Keratinocyte (primary cell): ENCODE results near the gene CCT2. TPM values are rescaled to one million over a fixed set of nuclear protein-coding genes. Genes with fewer than 3 reads are reported as not detected.

Experiments used
- DNase-seq: peaks from one replicate; pipeline ENCODE4 v3.0.0-alpha.2; 2011; ENCODE audit warnings: low read depth, missing footprints, low spot score
- FAIRE-seq: peaks from 2 replicates; lab custom pipeline; 2011; peaks lifted over from hg19 to GRCh38; lab: Jason Lieb, UNC
- H2AFZ ChIP-seq: 2 replicates; pipeline ENCODE4 v1.6.0; 2012; ENCODE audit warnings: low read length, control low read depth, inconsistent platforms; ENCODE audit not compliant: control insufficient read depth
- H3K27ac ChIP-seq: 2 replicates; pipeline ENCODE4 v1.5.1; 2011; ENCODE audit warnings: low read length; ENCODE audit not compliant: control insufficient read depth, insufficient read depth
- H3K27me3 ChIP-seq: 3 replicates; pipeline ENCODE4 v1.6.0; 2011; ENCODE audit warnings: low read length; ENCODE audit not compliant: control insufficient read depth, insufficient read depth; ENCODE audit errors: extremely low read depth
- H3K36me3 ChIP-seq, 2 experiments: 2 replicates in 1 of 2; 3 replicates in 1 of 2; pipeline ENCODE4 v1.5.1; 2011; ENCODE audit warnings: low read length in 2 of 2, mild to moderate bottlenecking in 1 of 2; ENCODE audit not compliant: control insufficient read depth in 2 of 2, insufficient read depth in 2 of 2; ENCODE audit errors: extremely low read depth in 1 of 2
- H3K4me1 ChIP-seq: 3 replicates; pipeline ENCODE4 v1.5.1; 2011; ENCODE audit warnings: low read length; ENCODE audit not compliant: control insufficient read depth, insufficient read depth; ENCODE audit errors: extremely low read depth
- H3K4me2 ChIP-seq: 3 replicates; pipeline ENCODE4 v1.6.0; 2011; ENCODE audit warnings: low read depth, low read length; ENCODE audit not compliant: control insufficient read depth, insufficient read depth; ENCODE audit errors: extremely low read depth
- H3K4me3 ChIP-seq, 3 experiments: fragments of 200-600 bp in 1 of 3; sonication (generic) in 1 of 3; 2 replicates in 2 of 3; 3 replicates in 1 of 3; pipeline ENCODE4 v1.5.1; 2011 to 2016; ENCODE audit warnings: low read length in 3 of 3, mild to moderate bottlenecking in 3 of 3, control low read depth in 2 of 3, inconsistent platforms in 1 of 3, low read depth in 1 of 3, mixed read lengths in 1 of 3, mixed run types in 1 of 3, moderate library complexity in 1 of 3; ENCODE audit not compliant: control insufficient read depth in 2 of 3, insufficient read depth in 2 of 3; ENCODE audit errors: extremely low read depth in 1 of 3
- H3K79me2 ChIP-seq: 2 replicates; pipeline ENCODE4 v1.6.0; 2012; ENCODE audit warnings: low read length; ENCODE audit not compliant: control insufficient read depth, insufficient read depth
- H3K9ac ChIP-seq: 3 replicates; pipeline ENCODE4 v1.6.0; 2011; ENCODE audit warnings: low read length; ENCODE audit not compliant: control insufficient read depth, insufficient read depth; ENCODE audit errors: extremely low read depth
- H3K9me1 ChIP-seq: 3 replicates; pipeline ENCODE4 v1.6.0; 2011; ENCODE audit warnings: low read length; ENCODE audit not compliant: control insufficient read depth, insufficient read depth; ENCODE audit errors: extremely low read depth
- H3K9me3 ChIP-seq: 2 replicates; pipeline ENCODE4 v1.5.1; 2012; ENCODE audit warnings: low read depth, low read length; ENCODE audit not compliant: control insufficient read depth
- H4K20me1 ChIP-seq: 3 replicates; pipeline ENCODE4 v1.6.0; 2011; ENCODE audit warnings: low read length; ENCODE audit not compliant: control insufficient read depth, insufficient read depth; ENCODE audit errors: extremely low read depth
- CTCF ChIP-seq, 3 experiments: IDR thresholded peaks in 1 of 3; conservative IDR thresholded peaks in 1 of 3; optimal IDR thresholded peaks in 1 of 3; 2 replicates in 2 of 3; 3 replicates in 1 of 3; pipeline versions ENCODE3 to v1.5.1; 2011; ENCODE audit warnings: low read length in 3 of 3, mild to moderate bottlenecking in 3 of 3, moderate library complexity in 2 of 3, control low read depth in 1 of 3, inconsistent platforms in 1 of 3; ENCODE audit not compliant: insufficient read depth in 2 of 3; ENCODE audit errors: extremely low read depth in 1 of 3
- EZH2 ChIP-seq: IDR thresholded peaks from one replicate; pipeline ENCODE4 v1.6.1; 2012; ENCODE audit warnings: inconsistent platforms, mild to moderate bottlenecking, low read length, moderate library complexity
- dilution Hi-C: fragments of 300-500 bp; cut with MboI; formaldehyde crosslinking; loops from one replicate; pipeline ENCODE4 v1.7.0; 2020; ENCODE audit warnings: low sequenced_read_pairs; ENCODE audit not compliant: extremely low pct_ligation_motif_present
- polyA plus RNA-seq, 5 experiments: library from polyadenylated mRNA; depleted of rRNA in 3 of 5; stranded (reverse) in 3 of 5; stranded (forward) in 1 of 5; unstranded in 1 of 5; fragments of >200 nt; gene quantifications; 1 replicate in 1 of 5; 2 replicates in 3 of 5; 3 replicates in 1 of 5; pipeline versions ENCODE4 v1.2.1 to v1.2.3, GENCODE V29; 2011 to 2012; ENCODE audit warnings: missing spikeins in 2 of 5, low read depth in 1 of 5, low replicate concordance in 1 of 5

CCT2 gene
- polyA plus RNA-seq, 1 donor (not counting 4 experiments of a cell fraction or from before 2014, with no cell fraction given) = 365 TPM

GRCh38 chr12:69600804-69601203 is 15.5 kb downstream of the CCT2 start:
- Histone ChIP-seq H3K27ac (no peak overlapping the region), H3K9ac (no peak overlapping the region), H3K4me2 (no peak overlapping the region), H4K20me1 (no peaks in the 10 kb centered on the region), H3K9me1 (no peaks in the 10 kb centered on the region), H3K4me1 (no peaks in the 10 kb centered on the region), H3K36me3 (peaks cover 17 to 31% of the 10 kb centered on the region in 2 experiments), H2AFZ (no peak overlapping the region), H3K79me2 (no peaks in the 10 kb centered on the region), H3K27me3 (no peaks in the 10 kb centered on the region), H3K9me3 (no peaks in the 10 kb centered on the region), H3K4me3 (no peak overlapping the region)
- no peak for TF ChIP-seq CTCF (optimal IDR thresholded peaks at IDR 0.05 in 1 of 3, IDR thresholded peaks at IDR 0.05 in 1 of 3, conservative IDR thresholded peaks at IDR 0.05 in 1 of 3; ENCODE audit: extremely low read depth in 1 of 3, insufficient read depth in 2 of 3, low read length in 3 of 3)
- TF ChIP-seq EZH2 = no peak
- dilution Hi-C loops = no loop called here
- DNase-seq (no peak), FAIRE-seq (no peak)

GRCh38 chr12:69601962-69602685 is 16.9 kb downstream of the CCT2 start:
- Histone ChIP-seq H3K27ac (no peak overlapping the region), H3K9ac (no peak overlapping the region), H3K36me3 (peaks cover 13 to 21% of the 10 kb centered on the region in 2 experiments), H3K9me1 (no peaks in the 10 kb centered on the region), H3K9me3 (no peaks in the 10 kb centered on the region), H3K4me2 (no peak overlapping the region), H3K4me1 (no peaks in the 10 kb centered on the region), H3K27me3 (no peaks in the 10 kb centered on the region), H3K79me2 (no peaks in the 10 kb centered on the region), H4K20me1 (no peaks in the 10 kb centered on the region), H2AFZ (no peak overlapping the region), H3K4me3 (no peak overlapping the region)
- dilution Hi-C loops = no loop called here
- no peak for FAIRE-seq
- no peak for DNase-seq
- TF ChIP-seq CTCF (optimal IDR thresholded peaks at IDR 0.05 in 1 of 3, IDR thresholded peaks at IDR 0.05 in 1 of 3, conservative IDR thresholded peaks at IDR 0.05 in 1 of 3; ENCODE audit: extremely low read depth in 1 of 3, insufficient read depth in 2 of 3, low read length in 3 of 3) = no peak
